Fibroblast of lung (primary cell): ENCODE data around the gene MTA1. TPM values are rescaled to one million over a fixed set of nuclear protein-coding genes. Genes with fewer than 3 reads are reported as not detected.
A peak's percentile ranks its signal among the peaks of the same experiment; 100 is the strongest.

Experiments
- DNase-seq, 2 donors: peaks; one replicate each; pipeline versions ENCODE4 v3.0.0 to v3.0.0-alpha.2; 2010; ENCODE audit warnings: low read depth in 2 of 2
- H2AFZ ChIP-seq: 2 replicates; pipeline ENCODE4 v1.5.1; 2012; ENCODE audit warnings: low read length, control low read depth, inconsistent platforms
- H3K27ac ChIP-seq: 2 replicates; pipeline ENCODE4 v1.5.1; 2011; ENCODE audit warnings: low read length, control low read depth; ENCODE audit not compliant: insufficient read depth
- H3K27me3 ChIP-seq: 2 replicates; pipeline ENCODE4 v1.5.1; 2011; ENCODE audit warnings: mild to moderate bottlenecking, low read length; ENCODE audit not compliant: control insufficient read depth, insufficient read depth
- H3K36me3 ChIP-seq: 2 replicates; pipeline ENCODE4 v1.5.1; 2011; ENCODE audit warnings: low read length; ENCODE audit not compliant: control insufficient read depth, insufficient read depth
- H3K4me1 ChIP-seq: 2 replicates; pipeline ENCODE4 v1.5.1; 2011; ENCODE audit warnings: low read length; ENCODE audit not compliant: control insufficient read depth, insufficient read depth; ENCODE audit errors: extremely low read depth
- H3K4me2 ChIP-seq: 2 replicates; pipeline ENCODE4 v1.5.1; 2011; ENCODE audit warnings: low read length, control low read depth; ENCODE audit not compliant: insufficient read depth; ENCODE audit errors: extremely low read depth
- H3K4me3 ChIP-seq, 4 experiments: fragments of 200-600 bp in 1 of 4; sonication (generic) in 1 of 4; replicated peaks in 1 of 4; 2 replicates each; pipeline ENCODE4 v1.5.1; 2011 to 2016; ENCODE audit warnings: low read length in 4 of 4, low read depth in 3 of 4, mild to moderate bottlenecking in 3 of 4, control low read depth in 2 of 4, inconsistent platforms in 1 of 4, mixed read lengths in 1 of 4; ENCODE audit not compliant: insufficient read depth in 1 of 4; ENCODE audit errors: control extremely low read depth in 1 of 4
- H3K79me2 ChIP-seq: 2 replicates; pipeline ENCODE4 v1.5.1; 2012; ENCODE audit warnings: mild to moderate bottlenecking, low read length, inconsistent platforms; ENCODE audit not compliant: control insufficient read depth, insufficient read depth
- H3K9ac ChIP-seq: 2 replicates; pipeline ENCODE4 v1.5.1; 2011; ENCODE audit warnings: mild to moderate bottlenecking, low read length, control low read depth; ENCODE audit not compliant: insufficient read depth
- H3K9me3 ChIP-seq: 2 replicates; pipeline ENCODE4 v1.5.1; 2012; ENCODE audit warnings: low read depth, low read length; ENCODE audit not compliant: control insufficient read depth, insufficient read depth
- H4K20me1 ChIP-seq: 2 replicates; pipeline ENCODE4 v1.5.1; 2011; ENCODE audit warnings: low read length; ENCODE audit not compliant: control insufficient read depth, insufficient read depth; ENCODE audit errors: extremely low read depth
- CTCF ChIP-seq, 2 donors: IDR thresholded peaks in 1 of 2; conservative IDR thresholded peaks in 1 of 2; 1 replicate in 1 of 2; 2 replicates in 1 of 2; pipeline ENCODE4 v1.5.1; 2011 to 2012; ENCODE audit warnings: low read length in 2 of 2, control low read depth in 1 of 2, inconsistent platforms in 1 of 2, low read depth in 1 of 2, mild to moderate bottlenecking in 1 of 2
- EZH2 ChIP-seq: IDR thresholded peaks from 2 replicates; pipeline ENCODE4 v1.5.1; 2012; ENCODE audit warnings: low read length, control low read depth, mild to moderate bottlenecking; ENCODE audit errors: missing control alignments
- polyA plus RNA-seq, 2 donors: library from polyadenylated mRNA; depleted of rRNA in 1 of 2; stranded (reverse) in 1 of 2; unstranded in 1 of 2; fragments of >200 nt; gene quantifications; 2 replicates each; pipeline ENCODE4 v1.2.1, GENCODE V29; 2011 to 2012; ENCODE audit warnings: missing spikeins in 1 of 2
- total RNA-seq: library from RNA; depleted of rRNA; stranded (reverse); fragments of >200 nt; gene quantifications from 2 replicates; pipeline ENCODE4 v1.2.1, GENCODE V29; 2014

The MTA1 gene
- total and polyA plus RNA-seq, 2 donors (not counting 1 experiment from before 2014, with no cell fraction given): 28.6 to 29.7 TPM

GRCh38 chr14:105508601-105509000 is 89.0 kb downstream of the MTA1 start:
- no peak overlapping the region for H3K4me2 ChIP-seq
- H4K20me1 ChIP-seq: no peaks in the 10 kb centered on the region
- no peaks in the 10 kb centered on the region for H3K79me2 ChIP-seq
- no peak for TF ChIP-seq EZH2
- no peak for TF ChIP-seq CTCF (conservative IDR thresholded peaks at IDR 0.05 in 1 of 2, IDR thresholded peaks at IDR 0.05 in 1 of 2; ENCODE audit: low read depth in 1 of 2, low read length in 2 of 2)
- H3K4me3 ChIP-seq: no peak overlapping the region
- no peak for DNase-seq
- H3K4me1 ChIP-seq: no peaks in the 10 kb centered on the region
- H2AFZ ChIP-seq: no peak overlapping the region
- H3K9me3 ChIP-seq: no peaks in the 10 kb centered on the region
- no peak overlapping the region for H3K27ac ChIP-seq
- H3K9ac ChIP-seq: no peak overlapping the region
- no peaks in the 10 kb centered on the region for H3K36me3 ChIP-seq
- no peaks in the 10 kb centered on the region for H3K27me3 ChIP-seq

GRCh38 chr14:105517096-105517495 is 97.5 kb downstream of the MTA1 start:
- Histone ChIP-seq H3K27me3 (peaks cover 8% of the 10 kb centered on the region), H4K20me1 (no peaks in the 10 kb centered on the region), H3K27ac (no peak overlapping the region), H3K4me3 (no peak overlapping the region), H3K4me2 (no peak overlapping the region), H2AFZ (no peak overlapping the region), H3K9me3 (no peaks in the 10 kb centered on the region), H3K4me1 (no peaks in the 10 kb centered on the region), H3K79me2 (no peaks in the 10 kb centered on the region), H3K36me3 (no peaks in the 10 kb centered on the region), H3K9ac (no peak overlapping the region)
- TF ChIP-seq EZH2 (no peak), CTCF (conservative IDR thresholded peaks at IDR 0.05 in 1 of 2, IDR thresholded peaks at IDR 0.05 in 1 of 2; ENCODE audit: low read depth in 1 of 2, low read length in 2 of 2) (no peak)
- DNase-seq: peak in 1 of 2 donors; percentile 16

- H3K79me2 ChIP-seq: no peaks in the 10 kb centered on the region
- H3K36me3 ChIP-seq: no peaks in the 10 kb centered on the region
- no peak for DNase-seq
- TF ChIP-seq CTCF (conservative IDR thresholded peaks at IDR 0.05 in 1 of 2, IDR thresholded peaks at IDR 0.05 in 1 of 2; ENCODE audit: low read depth in 1 of 2, low read length in 2 of 2): no peak
- no peak for TF ChIP-seq EZH2
- H3K4me1 ChIP-seq: no peaks in the 10 kb centered on the region
- no peak overlapping the region for H3K4me3 ChIP-seq
- no peak overlapping the region for H3K9ac ChIP-seq
- H3K9me3 ChIP-seq: no peaks in the 10 kb centered on the region
- no peaks in the 10 kb centered on the region for H4K20me1 ChIP-seq
- no peak overlapping the region for H2AFZ ChIP-seq
- no peak overlapping the region for H3K27ac ChIP-seq
- H3K27me3 ChIP-seq: peaks cover 8% of the 10 kb centered on the region
- H3K4me2 ChIP-seq: no peak overlapping the region
Observed at GRCh38 chr14:105519946-105520698, 100.5 kb downstream of the MTA1 start.

Other genes with a start within 250 kb of the MTA1 start
- gene NUDT14, start 238.5 kb upstream of the MTA1 start, total RNA-seq: 13.9 and 14.2 TPM in 2 replicates
- 6.1 and 6.7 TPM in 2 replicates for gene NUDT14, start 238.5 kb upstream of the MTA1 start, polyA plus RNA-seq
- gene BTBD6, start 171.3 kb upstream of the MTA1 start, total RNA-seq: 39.5 and 49.9 TPM in 2 replicates
- gene BTBD6, start 171.3 kb upstream of the MTA1 start, polyA plus RNA-seq: 31.9 and 44.9 TPM in 2 replicates
- 26.5 and 33.4 TPM in 2 replicates for gene BRF1, start 118.8 kb upstream of the MTA1 start, total RNA-seq
- gene BRF1, start 118.8 kb upstream of the MTA1 start, polyA plus RNA-seq: 7.4 and 8.4 TPM in 2 replicates
- 36.2 and 52.5 TPM in 2 replicates for gene PACS2, start 105.1 kb upstream of the MTA1 start, total RNA-seq
- gene PACS2, start 105.1 kb upstream of the MTA1 start, polyA plus RNA-seq: 20.3 and 23.2 TPM in 2 replicates
- 0.33 and 0.51 TPM in 2 replicates for gene TEX22, start 21.3 kb upstream of the MTA1 start, total RNA-seq
- gene TEX22, start 21.3 kb upstream of the MTA1 start, polyA plus RNA-seq: 0.02 and 0.05 TPM in 2 replicates
- 37.5 and 68.5 TPM in 2 replicates for gene CRIP2, start 55.0 kb downstream of the MTA1 start, total RNA-seq
- 58.9 and 59.8 TPM in 2 replicates for gene CRIP2, start 55.0 kb downstream of the MTA1 start, polyA plus RNA-seq
- 1.3 and 3.0 TPM in 2 replicates for gene CRIP1, start 67.1 kb downstream of the MTA1 start, total RNA-seq
- gene CRIP1, start 67.1 kb downstream of the MTA1 start, polyA plus RNA-seq: 2.5 and 5.2 TPM in 2 replicates
- 1.0 and 2.5 TPM in 2 replicates for gene TEDC1, start 71.4 kb downstream of the MTA1 start, total RNA-seq
- 0.69 and 2.1 TPM in 2 replicates for gene TEDC1, start 71.4 kb downstream of the MTA1 start, polyA plus RNA-seq
- gene TMEM121, start 106.8 kb downstream of the MTA1 start, total RNA-seq: 5.1 and 8.0 TPM in 2 replicates
- gene TMEM121, start 106.8 kb downstream of the MTA1 start, polyA plus RNA-seq: 0.30 and 0.45 TPM in 2 replicates